ENCODE data around the gene SLC25A51.

DNA sequence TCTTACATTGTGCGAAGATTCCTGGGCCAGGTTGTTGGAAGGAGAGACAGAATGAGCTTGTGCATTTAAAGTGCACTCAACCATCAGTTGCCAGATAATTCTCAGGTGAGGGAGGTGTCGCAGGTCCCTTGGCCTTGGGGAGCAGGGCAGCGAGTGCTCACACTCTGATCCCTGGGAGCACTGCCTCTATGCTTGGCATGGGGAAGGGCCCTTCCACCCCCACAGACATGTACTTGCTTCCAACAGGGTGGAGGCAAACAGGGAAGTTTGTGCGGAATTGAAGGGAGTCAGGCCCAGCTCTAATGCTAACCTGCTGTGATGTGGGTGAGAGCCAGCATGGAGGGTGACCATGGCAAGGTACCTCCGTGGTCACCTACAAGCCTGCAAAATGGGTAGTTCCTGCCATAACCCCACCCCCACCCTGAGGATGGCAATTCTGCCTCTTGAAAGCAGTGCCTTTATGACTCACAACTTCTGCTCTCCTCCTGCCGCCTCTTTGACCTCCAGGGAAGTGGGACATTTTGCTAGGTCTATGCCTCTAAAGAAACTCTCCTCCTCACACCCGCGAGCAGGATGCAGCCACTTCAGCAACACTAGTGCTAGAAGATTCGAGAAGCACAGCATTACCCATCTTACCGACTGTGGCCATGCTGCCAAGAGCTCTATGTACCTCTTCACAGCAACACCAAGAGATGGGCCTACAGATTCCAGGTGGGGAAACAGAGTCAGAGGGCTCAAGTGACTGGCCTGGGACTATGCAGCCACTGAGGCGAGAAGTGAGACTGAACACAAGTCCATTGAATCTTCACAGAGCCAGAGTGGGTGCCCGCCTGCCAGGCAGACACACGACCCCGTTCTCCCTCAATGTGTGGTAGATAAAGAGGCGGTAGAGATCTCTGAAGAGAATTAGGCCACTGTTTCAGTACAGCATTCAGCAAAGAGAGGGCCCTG is 22.1 kb upstream of the SLC25A51 start:
- TF ChIP-seq BCL3 (IDR thresholded peaks at IDR 0.05) = no peak
- TF ChIP-seq CTCF (IDR thresholded peaks at IDR 0.05) = no peak
- TF ChIP-seq NR3C1 (IDR thresholded peaks at IDR 0.05) = no peak
- no peak for TF ChIP-seq CBX2 (IDR thresholded peaks at IDR 0.05; ENCODE audit: borderline replicate concordance, low read depth)
- TF ChIP-seq CHD2 (IDR thresholded peaks at IDR 0.05; ENCODE audit: low read length, partially characterized antibody) = no peak
- no peak for TF ChIP-seq SMC3 (IDR thresholded peaks at IDR 0.05)
- TF ChIP-seq BHLHE40 (IDR thresholded peaks at IDR 0.05; ENCODE audit: low read depth, low read length) = no peak
- no peak for TF ChIP-seq MAX (IDR thresholded peaks at IDR 0.05)

Data from A549 (cell line).